Esophagus (tissue), 2 donors: ENCODE data around the gene RNLS. TPM values are rescaled to one million over a fixed set of nuclear protein-coding genes. Genes with fewer than 3 reads are reported as not detected.

Source experiments
- H3K27ac ChIP-seq, 2 donors: one replicate each; pipeline ENCODE4 v1.5.1; 2013; ENCODE audit warnings: low read depth in 2 of 2, mild to moderate bottlenecking in 2 of 2, inconsistent platforms in 1 of 2, low read length in 1 of 2, moderate library complexity in 1 of 2
- H3K27me3 ChIP-seq, 2 donors: one replicate each; pipeline ENCODE4 v1.6.1; 2013; ENCODE audit warnings: low read length in 2 of 2, control low read depth in 1 of 2, mild to moderate bottlenecking in 1 of 2; ENCODE audit not compliant: insufficient read depth in 2 of 2, control insufficient read depth in 1 of 2
- H3K36me3 ChIP-seq, 2 donors: one replicate each; pipeline ENCODE4 v1.6.1; 2013; ENCODE audit warnings: low read length in 1 of 2; ENCODE audit not compliant: control insufficient read depth in 2 of 2, insufficient read depth in 2 of 2
- H3K4me1 ChIP-seq, 2 donors: one replicate each; pipeline ENCODE4 v1.6.1; 2013; ENCODE audit warnings: low read length in 1 of 2; ENCODE audit not compliant: control insufficient read depth in 2 of 2, insufficient read depth in 2 of 2
- H3K4me3 ChIP-seq, 2 donors: one replicate each; pipeline ENCODE4 v1.5.1; 2013; ENCODE audit warnings: low read length in 2 of 2, mild to moderate bottlenecking in 2 of 2, low read depth in 1 of 2, moderate library complexity in 1 of 2
- H3K9me3 ChIP-seq, 2 donors: one replicate each; pipeline ENCODE4 v1.6.1; 2013; ENCODE audit warnings: mild to moderate bottlenecking in 2 of 2, low read depth in 1 of 2, low read length in 1 of 2, moderate library complexity in 1 of 2; ENCODE audit not compliant: control insufficient read depth in 2 of 2, insufficient read depth in 1 of 2
- WGBS, 2 donors: extraction: QIAGEN DNeasy Blood & Tissue Kit; methylation state at CpG; one replicate each; pipeline ENCODE4 v1.1.7; 2013; 5-methylcytosine and 5-hydroxymethylcytosine counted together
- polyA plus RNA-seq, 2 donors: library from polyadenylated mRNA; stranded (reverse); fragments of 200-250 nt; gene quantifications; one replicate each; pipeline ENCODE4 v1.2.3, GENCODE V29; 2013
- donor health status: healthy with polysubstance abuse.
- donor health status: Bipolar disorder and iron deficiency.

Gene RNLS
- polyA plus RNA-seq, 2 donors = 3.3 to 6.7 TPM

DNA sequence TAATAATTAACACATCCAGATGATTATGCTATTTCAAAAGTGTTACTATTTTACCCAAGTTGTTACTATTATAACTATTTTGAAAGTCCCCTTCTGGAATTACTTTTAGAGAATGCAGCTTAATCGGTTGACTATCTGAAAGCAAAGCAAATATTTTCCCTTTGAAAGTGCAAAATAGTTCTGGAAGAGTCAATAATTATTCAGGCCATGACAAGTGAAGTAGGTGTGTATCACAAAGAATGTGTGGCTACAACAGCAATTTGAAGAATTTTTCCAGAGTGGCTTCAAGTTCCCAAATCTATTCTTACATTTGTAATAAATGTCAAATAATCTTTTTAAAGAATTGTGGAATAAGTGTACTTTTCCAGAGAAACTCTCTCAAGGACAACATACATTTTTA is 42.8 kb downstream of the RNLS start:
- H3K4me1 ChIP-seq = peaks cover 0 to 3% of the 10 kb centered on the region in 2 donors
- H3K27ac ChIP-seq = no peak overlapping the region
- H3K36me3 ChIP-seq = no peaks in the 10 kb centered on the region
- H3K9me3 ChIP-seq = no peaks in the 10 kb centered on the region
- H3K4me3 ChIP-seq = no peak overlapping the region
- WGBS, 2 donors = 51 to 63% methylated on average over 1 of the region's 1 CpG
- H3K27me3 ChIP-seq = no peaks in the 10 kb centered on the region

- H3K4me3 ChIP-seq = no peak overlapping the region
- peaks cover 0 to 3% of the 10 kb centered on the region in 2 donors for H3K4me1 ChIP-seq
- WGBS, 2 donors = 10 to 33% methylated on average over 2 of the region's 2 CpGs
- no peaks in the 10 kb centered on the region for H3K9me3 ChIP-seq
- no peaks in the 10 kb centered on the region for H3K27me3 ChIP-seq
- no peaks in the 10 kb centered on the region for H3K36me3 ChIP-seq
- no peak overlapping the region for H3K27ac ChIP-seq
Measured at GRCh38 chr10:88538048-88538447, 45.1 kb downstream of the RNLS start.

DNA sequence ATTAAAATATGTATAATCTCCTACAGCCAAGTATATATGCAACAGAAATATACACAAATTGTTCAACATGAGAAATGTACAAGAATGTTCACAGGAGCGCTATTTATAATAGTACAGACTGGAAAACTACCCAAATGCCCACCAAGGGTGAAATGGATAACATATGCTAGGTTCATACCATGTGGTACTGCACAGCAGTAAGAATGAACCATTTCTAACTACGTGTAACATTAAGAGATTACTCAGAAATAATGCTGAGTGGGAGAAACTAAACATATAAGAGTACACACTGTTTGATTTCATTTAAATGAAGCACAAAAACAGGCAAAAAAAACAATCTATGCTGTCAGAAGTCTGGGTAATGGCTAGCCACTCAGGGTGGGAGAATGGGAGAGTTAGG is 45.8 kb downstream of the RNLS start:
- H3K27me3 ChIP-seq = no peaks in the 10 kb centered on the region
- no peak overlapping the region for H3K27ac ChIP-seq
- no peak overlapping the region for H3K4me3 ChIP-seq
- peaks cover 0 to 3% of the 10 kb centered on the region in 2 donors for H3K4me1 ChIP-seq
- 77 to 81% methylated on average over 2 of the region's 2 CpGs for WGBS, 2 donors
- H3K36me3 ChIP-seq = no peaks in the 10 kb centered on the region
- H3K9me3 ChIP-seq = no peaks in the 10 kb centered on the region

DNA sequence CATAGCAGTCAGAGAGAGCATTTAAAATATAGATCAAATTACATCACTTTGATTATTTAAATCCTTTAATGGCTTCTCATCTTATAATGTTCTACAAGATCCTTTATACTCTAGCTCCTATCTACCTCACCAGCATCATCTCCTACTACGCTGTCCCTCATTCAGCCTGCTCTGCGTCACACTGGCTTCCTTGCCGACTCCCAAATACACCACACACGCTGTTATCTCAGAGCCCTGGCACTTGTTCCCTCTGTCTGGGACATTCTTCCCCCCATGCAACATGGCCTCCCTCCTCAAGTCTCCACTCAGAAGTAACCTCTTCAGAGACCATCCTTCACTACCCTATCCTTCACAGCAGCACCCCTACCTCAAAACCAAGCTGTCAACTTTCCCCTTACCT is 46.7 kb downstream of the RNLS start:
- no peak overlapping the region for H3K27ac ChIP-seq
- no peak overlapping the region for H3K4me3 ChIP-seq
- H3K4me1 ChIP-seq = no peaks in the 10 kb centered on the region
- H3K9me3 ChIP-seq = no peaks in the 10 kb centered on the region
- H3K36me3 ChIP-seq = no peaks in the 10 kb centered on the region
- 91 to 93% methylated on average over 4 of the region's 4 CpGs for WGBS, 2 donors
- no peaks in the 10 kb centered on the region for H3K27me3 ChIP-seq

GRCh38 chr10:88534072-88534665 is 48.9 kb downstream of the RNLS start:
- WGBS, 2 donors = 77 to 81% methylated on average over 1 of the region's 1 CpG
- Histone ChIP-seq H3K4me3 (no peak overlapping the region), H3K36me3 (no peaks in the 10 kb centered on the region), H3K27ac (no peak overlapping the region), H3K4me1 (no peaks in the 10 kb centered on the region), H3K27me3 (no peaks in the 10 kb centered on the region), H3K9me3 (no peaks in the 10 kb centered on the region)

- Histone ChIP-seq H3K4me3 (no peak overlapping the region), H3K36me3 (no peaks in the 10 kb centered on the region), H3K27ac (no peak overlapping the region), H3K9me3 (no peaks in the 10 kb centered on the region), H3K27me3 (no peaks in the 10 kb centered on the region), H3K4me1 (no peaks in the 10 kb centered on the region)
- WGBS, 2 donors = 86 to 89% methylated on average over 4 of the region's 4 CpGs
Measured at GRCh38 chr10:88531392-88532052, 51.6 kb downstream of the RNLS start.

GRCh38 chr10:88530629-88531391 is 52.3 kb downstream of the RNLS start:
- Histone ChIP-seq H3K4me1 (no peaks in the 10 kb centered on the region), H3K4me3 (no peak overlapping the region)
- 95 to 96% methylated on average over 3 of the region's 3 CpGs for WGBS, 2 donors

DNA sequence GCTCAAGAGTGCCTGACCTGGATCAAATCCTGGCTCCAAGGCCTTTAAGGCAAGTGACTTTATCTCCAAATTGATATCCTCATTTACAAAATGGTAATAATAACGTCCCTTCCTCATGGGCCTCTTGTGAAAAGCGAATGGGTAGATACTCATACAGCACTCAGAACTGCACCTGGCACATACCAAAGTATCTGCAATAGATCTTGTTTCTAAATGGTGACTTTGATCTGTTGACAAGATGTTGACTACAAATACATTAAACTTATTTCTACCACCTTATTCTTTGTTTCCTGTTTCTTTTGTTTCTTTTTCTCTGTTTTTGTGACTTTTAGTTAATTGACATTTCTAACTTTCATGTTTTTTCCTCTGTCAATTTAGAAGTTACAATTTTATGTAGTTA is 53.0 kb downstream of the RNLS start:
- Histone ChIP-seq H3K27ac (no peak overlapping the region), H3K4me3 (no peak overlapping the region), H3K27me3 (no peaks in the 10 kb centered on the region), H3K36me3 (no peaks in the 10 kb centered on the region), H3K9me3 (no peaks in the 10 kb centered on the region), H3K4me1 (no peaks in the 10 kb centered on the region)
- WGBS, 2 donors = 88 to 90% methylated on average over 2 of the region's 2 CpGs

More at GRCh38 chr10:88530629-88531391, 52.3 kb downstream of the RNLS start:
- Histone ChIP-seq H3K27ac (no peak overlapping the region), H3K27me3 (no peaks in the 10 kb centered on the region), H3K36me3 (no peaks in the 10 kb centered on the region), H3K9me3 (no peaks in the 10 kb centered on the region)

- WGBS, 2 donors = 82 to 86% methylated on average over 4 of the region's 4 CpGs
Measured at GRCh38 chr10:88528806-88529570, 54.1 kb downstream of the RNLS start.

More at GRCh38 chr10:88528806-88529570, 54.1 kb downstream of the RNLS start:
- Histone ChIP-seq H3K4me3 (no peak overlapping the region), H3K27me3 (no peaks in the 10 kb centered on the region), H3K4me1 (no peaks in the 10 kb centered on the region), H3K9me3 (no peaks in the 10 kb centered on the region), H3K36me3 (no peaks in the 10 kb centered on the region), H3K27ac (no peak overlapping the region)
